ENCODE data around the gene UBAC2. TPM values are rescaled to one million over a fixed set of nuclear protein-coding genes. Genes with fewer than 3 reads are reported as not detected.

Gene UBAC2
- total RNA-seq, 2 donors from 2014 or later: 72.7 to 80.4 TPM

DNA sequence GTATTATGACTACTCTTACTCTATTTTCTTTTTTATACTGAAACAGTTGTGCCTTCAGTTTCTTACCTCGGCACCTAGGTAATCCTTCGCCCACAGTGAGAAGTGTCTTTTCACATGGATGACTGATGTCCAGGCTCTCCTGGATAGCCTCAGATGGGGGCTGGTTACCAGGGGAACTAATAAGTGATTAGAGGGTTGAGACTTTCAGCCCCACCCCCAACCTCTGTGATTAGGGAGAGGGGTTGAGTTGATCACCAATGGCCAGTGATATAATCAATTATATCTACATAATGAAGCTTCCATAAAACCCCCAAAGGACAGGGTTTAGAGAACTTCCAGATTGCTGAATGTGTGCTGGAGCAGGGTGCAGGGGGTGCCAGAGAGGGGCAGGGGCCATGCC, 149.5 kb downstream of the UBAC2 start:
- WGBS, 2 experiments (ENCODE audit: insufficient coverage in 1 of 2, insufficient read length in 1 of 2): 96% methylated on average over 2 of the region's 2 CpGs; no CpG with 5 or more reads in 1 of the 2 experiments

DNA sequence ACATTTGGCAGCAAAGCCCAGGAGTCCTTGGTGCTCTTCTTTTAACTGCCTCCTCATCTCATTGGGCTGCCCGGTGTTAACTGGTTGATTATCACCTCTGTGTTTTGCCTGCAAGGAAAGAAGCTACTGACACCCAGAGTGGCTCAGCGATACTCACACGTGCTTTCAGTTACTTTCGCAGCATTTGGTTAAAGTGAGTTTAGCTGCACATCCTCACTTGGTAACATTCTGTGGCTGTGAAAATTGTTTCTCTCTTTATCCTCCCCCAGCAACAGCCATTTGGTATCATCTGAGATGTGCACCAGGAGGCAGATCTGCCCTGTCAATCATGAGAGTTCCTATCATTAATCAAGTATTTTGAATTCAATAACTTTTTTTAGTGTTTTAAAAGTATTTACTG, 151.1 kb downstream of the UBAC2 start:
- no peak overlapping the region for H3K27ac Mint-ChIP-seq

More for the DNA sequence above, 149.5 kb downstream of the UBAC2 start:
- Mint-ChIP-seq H3K27me3 (ENCODE audit: insufficient read depth) (no peaks in the 10 kb centered on the region), H3K4me1 (peaks cover 1% of the 10 kb centered on the region), H3K9me3 (no peaks in the 10 kb centered on the region), H3K4me3 (no peak overlapping the region), H3K36me3 (ENCODE audit: low read depth) (peaks cover 53% of the 10 kb centered on the region), H3K27ac (no peak overlapping the region)
- H3K9ac ChIP-seq (ENCODE audit: extremely low read depth, low read length, poor library complexity, severe bottlenecking): no peak overlapping the region
- no peaks in the 10 kb centered on the region for H3K9me3 ChIP-seq (ENCODE audit: control insufficient read depth, low read length)
- TF ChIP-seq, protein P1, sequence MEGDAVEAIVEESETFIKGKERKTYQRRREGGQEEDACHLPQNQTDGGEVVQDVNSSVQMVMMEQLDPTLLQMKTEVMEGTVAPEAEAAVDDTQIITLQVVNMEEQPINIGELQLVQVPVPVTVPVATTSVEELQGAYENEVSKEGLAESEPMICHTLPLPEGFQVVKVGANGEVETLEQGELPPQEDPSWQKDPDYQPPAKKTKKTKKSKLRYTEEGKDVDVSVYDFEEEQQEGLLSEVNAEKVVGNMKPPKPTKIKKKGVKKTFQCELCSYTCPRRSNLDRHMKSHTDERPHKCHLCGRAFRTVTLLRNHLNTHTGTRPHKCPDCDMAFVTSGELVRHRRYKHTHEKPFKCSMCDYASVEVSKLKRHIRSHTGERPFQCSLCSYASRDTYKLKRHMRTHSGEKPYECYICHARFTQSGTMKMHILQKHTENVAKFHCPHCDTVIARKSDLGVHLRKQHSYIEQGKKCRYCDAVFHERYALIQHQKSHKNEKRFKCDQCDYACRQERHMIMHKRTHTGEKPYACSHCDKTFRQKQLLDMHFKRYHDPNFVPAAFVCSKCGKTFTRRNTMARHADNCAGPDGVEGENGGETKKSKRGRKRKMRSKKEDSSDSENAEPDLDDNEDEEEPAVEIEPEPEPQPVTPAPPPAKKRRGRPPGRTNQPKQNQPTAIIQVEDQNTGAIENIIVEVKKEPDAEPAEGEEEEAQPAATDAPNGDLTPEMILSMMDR (conservative IDR thresholded peaks at IDR 0.05): no peak
- no peak overlapping the region for H3K4me3 ChIP-seq (ENCODE audit: low read length)
- peaks cover 61% of the 10 kb centered on the region for H3K36me3 ChIP-seq (ENCODE audit: control insufficient read depth, insufficient read depth, low read length)
- H3K27me3 ChIP-seq (ENCODE audit: control insufficient read depth, insufficient read depth, low read length, poor library complexity, severe bottlenecking): no peaks in the 10 kb centered on the region
- no peak for DNase-seq
- H3K27ac ChIP-seq (ENCODE audit: low read depth, low read length): no peak overlapping the region
- no peaks in the 10 kb centered on the region for H3K4me1 ChIP-seq (ENCODE audit: control insufficient read depth, insufficient read depth, low read length)

DNA sequence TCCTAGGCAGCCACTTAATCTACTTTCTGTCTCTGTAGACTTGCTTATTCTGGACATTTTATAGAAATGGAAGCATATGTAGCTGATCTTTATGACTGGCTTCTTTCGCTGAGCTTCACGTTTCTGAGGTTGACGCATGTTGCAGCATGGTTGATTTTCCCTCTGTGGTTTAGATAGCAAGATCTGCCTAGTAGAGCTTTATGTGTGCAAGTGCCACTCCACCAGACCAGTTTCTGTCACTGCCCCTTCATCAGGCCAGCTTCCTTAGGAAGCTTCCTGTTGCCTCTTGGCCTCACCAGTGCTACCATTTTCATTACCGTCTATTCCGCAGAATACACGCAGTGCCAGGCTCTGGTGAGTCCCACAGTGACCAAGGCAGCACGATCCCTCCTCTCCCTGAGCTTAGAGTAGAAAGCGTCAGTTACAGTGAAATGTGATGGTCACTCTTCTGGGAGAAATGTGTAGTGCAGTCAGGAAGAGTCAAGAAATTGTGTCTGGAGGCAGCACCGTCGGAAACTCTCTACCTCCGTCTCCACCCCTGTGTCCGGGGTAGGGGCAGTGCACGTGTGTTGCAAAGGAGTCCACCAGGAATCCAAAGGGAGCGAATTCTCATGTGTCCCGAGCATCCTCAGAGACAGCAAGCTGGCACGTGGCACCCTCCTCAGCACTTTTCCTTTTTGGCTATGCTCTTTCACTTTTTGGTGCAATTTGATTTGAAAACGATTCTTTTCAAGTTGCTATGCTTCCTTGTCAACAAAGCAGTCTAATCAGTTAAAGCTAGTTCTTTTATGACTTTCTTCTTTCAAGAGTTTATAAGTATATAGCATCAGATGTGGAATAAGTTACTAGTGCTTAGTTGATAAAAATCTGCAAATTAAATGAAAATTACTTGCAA, 151.9 kb downstream of the UBAC2 start:
- peak overlapping the region; percentile 64 for H3K27ac Mint-ChIP-seq
- no peaks in the 10 kb centered on the region for H3K27me3 ChIP-seq (ENCODE audit: control insufficient read depth, insufficient read depth, low read length, poor library complexity, severe bottlenecking)
- 89 to 93% methylated on average over 12 to 17 of the region's 17 CpGs for WGBS, 2 experiments (ENCODE audit: insufficient coverage in 1 of 2, insufficient read length in 1 of 2)
- H3K9me3 ChIP-seq (ENCODE audit: control insufficient read depth, low read length): no peaks in the 10 kb centered on the region
- peaks cover 66% of the 10 kb centered on the region for H3K36me3 ChIP-seq (ENCODE audit: control insufficient read depth, insufficient read depth, low read length)
- H3K4me1 Mint-ChIP-seq: peaks cover under 1% of the 10 kb centered on the region
- no peak overlapping the region for H3K9ac ChIP-seq (ENCODE audit: extremely low read depth, low read length, poor library complexity, severe bottlenecking)
- H3K4me3 Mint-ChIP-seq: no peak overlapping the region
- no peaks in the 10 kb centered on the region for H3K27me3 Mint-ChIP-seq (ENCODE audit: insufficient read depth)
- no peaks in the 10 kb centered on the region for H3K4me1 ChIP-seq (ENCODE audit: control insufficient read depth, insufficient read depth, low read length)
- H3K4me3 ChIP-seq (ENCODE audit: low read length): no peak overlapping the region
- peaks cover 47% of the 10 kb centered on the region for H3K36me3 Mint-ChIP-seq (ENCODE audit: low read depth)
- DNase-seq: peak; percentile 38
- no peak overlapping the region for H3K27ac ChIP-seq (ENCODE audit: low read depth, low read length)
- no peaks in the 10 kb centered on the region for H3K9me3 Mint-ChIP-seq
- TF ChIP-seq, protein P1 (conservative IDR thresholded peaks at IDR 0.05): peak; percentile 30

More for the DNA sequence above, 151.1 kb downstream of the UBAC2 start:
- no peak overlapping the region for H3K9ac ChIP-seq (ENCODE audit: extremely low read depth, low read length, poor library complexity, severe bottlenecking)
- Mint-ChIP-seq H3K4me1 (no peaks in the 10 kb centered on the region), H3K27me3 (ENCODE audit: insufficient read depth) (no peaks in the 10 kb centered on the region), H3K9me3 (no peaks in the 10 kb centered on the region), H3K36me3 (ENCODE audit: low read depth) (peaks cover 49% of the 10 kb centered on the region), H3K4me3 (no peak overlapping the region)
- H3K4me3 ChIP-seq (ENCODE audit: low read length): no peak overlapping the region
- peak; percentile 44 for DNase-seq
- no peaks in the 10 kb centered on the region for H3K9me3 ChIP-seq (ENCODE audit: control insufficient read depth, low read length)
- H3K27me3 ChIP-seq (ENCODE audit: control insufficient read depth, insufficient read depth, low read length, poor library complexity, severe bottlenecking): no peaks in the 10 kb centered on the region
- peaks cover 61% of the 10 kb centered on the region for H3K36me3 ChIP-seq (ENCODE audit: control insufficient read depth, insufficient read depth, low read length)
- 93 to 100% methylated on average over 1 to 4 of the region's 4 CpGs for WGBS, 2 experiments (ENCODE audit: insufficient coverage in 1 of 2, insufficient read length in 1 of 2)
- H3K27ac ChIP-seq (ENCODE audit: low read depth, low read length): no peak overlapping the region
- TF ChIP-seq, protein P1 (conservative IDR thresholded peaks at IDR 0.05): no peak
- H3K4me1 ChIP-seq (ENCODE audit: control insufficient read depth, insufficient read depth, low read length): no peaks in the 10 kb centered on the region
